HUES48 (cell line): ENCODE data around the gene GRIPAP1.

Experiments used
- H3K27ac ChIP-seq: one replicate; pipeline ENCODE4 v1.7.0; 2013; ENCODE audit warnings: low read depth, low read length, inconsistent platforms
- H3K27me3 ChIP-seq: 2 replicates; pipeline ENCODE4 v1.6.1; 2013; ENCODE audit warnings: mild to moderate bottlenecking, low read length; ENCODE audit not compliant: control insufficient read depth, insufficient read depth
- H3K36me3 ChIP-seq: 2 replicates; pipeline ENCODE4 v1.6.1; 2013; ENCODE audit warnings: low read length; ENCODE audit not compliant: control insufficient read depth, insufficient read depth
- H3K4me1 ChIP-seq: 2 replicates; pipeline ENCODE4 v1.6.1; 2013; ENCODE audit warnings: mild to moderate bottlenecking, low read length; ENCODE audit not compliant: control insufficient read depth, insufficient read depth
- H3K4me3 ChIP-seq: 2 replicates; pipeline ENCODE4 v1.5.1; 2013; ENCODE audit warnings: mild to moderate bottlenecking, low read depth, low read length
- H3K9ac ChIP-seq: 2 replicates; pipeline ENCODE4 v1.6.1; 2013; ENCODE audit warnings: mild to moderate bottlenecking, low read depth, low read length, moderate library complexity
- H3K9me3 ChIP-seq: 2 replicates; pipeline ENCODE4 v1.6.1; 2013; ENCODE audit warnings: low read length; ENCODE audit not compliant: control insufficient read depth, insufficient read depth

Gene GRIPAP1, protein sequence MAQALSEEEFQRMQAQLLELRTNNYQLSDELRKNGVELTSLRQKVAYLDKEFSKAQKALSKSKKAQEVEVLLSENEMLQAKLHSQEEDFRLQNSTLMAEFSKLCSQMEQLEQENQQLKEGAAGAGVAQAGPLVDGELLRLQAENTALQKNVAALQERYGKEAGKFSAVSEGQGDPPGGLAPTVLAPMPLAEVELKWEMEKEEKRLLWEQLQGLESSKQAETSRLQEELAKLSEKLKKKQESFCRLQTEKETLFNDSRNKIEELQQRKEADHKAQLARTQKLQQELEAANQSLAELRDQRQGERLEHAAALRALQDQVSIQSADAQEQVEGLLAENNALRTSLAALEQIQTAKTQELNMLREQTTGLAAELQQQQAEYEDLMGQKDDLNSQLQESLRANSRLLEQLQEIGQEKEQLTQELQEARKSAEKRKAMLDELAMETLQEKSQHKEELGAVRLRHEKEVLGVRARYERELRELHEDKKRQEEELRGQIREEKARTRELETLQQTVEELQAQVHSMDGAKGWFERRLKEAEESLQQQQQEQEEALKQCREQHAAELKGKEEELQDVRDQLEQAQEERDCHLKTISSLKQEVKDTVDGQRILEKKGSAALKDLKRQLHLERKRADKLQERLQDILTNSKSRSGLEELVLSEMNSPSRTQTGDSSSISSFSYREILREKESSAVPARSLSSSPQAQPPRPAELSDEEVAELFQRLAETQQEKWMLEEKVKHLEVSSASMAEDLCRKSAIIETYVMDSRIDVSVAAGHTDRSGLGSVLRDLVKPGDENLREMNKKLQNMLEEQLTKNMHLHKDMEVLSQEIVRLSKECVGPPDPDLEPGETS

DNA sequence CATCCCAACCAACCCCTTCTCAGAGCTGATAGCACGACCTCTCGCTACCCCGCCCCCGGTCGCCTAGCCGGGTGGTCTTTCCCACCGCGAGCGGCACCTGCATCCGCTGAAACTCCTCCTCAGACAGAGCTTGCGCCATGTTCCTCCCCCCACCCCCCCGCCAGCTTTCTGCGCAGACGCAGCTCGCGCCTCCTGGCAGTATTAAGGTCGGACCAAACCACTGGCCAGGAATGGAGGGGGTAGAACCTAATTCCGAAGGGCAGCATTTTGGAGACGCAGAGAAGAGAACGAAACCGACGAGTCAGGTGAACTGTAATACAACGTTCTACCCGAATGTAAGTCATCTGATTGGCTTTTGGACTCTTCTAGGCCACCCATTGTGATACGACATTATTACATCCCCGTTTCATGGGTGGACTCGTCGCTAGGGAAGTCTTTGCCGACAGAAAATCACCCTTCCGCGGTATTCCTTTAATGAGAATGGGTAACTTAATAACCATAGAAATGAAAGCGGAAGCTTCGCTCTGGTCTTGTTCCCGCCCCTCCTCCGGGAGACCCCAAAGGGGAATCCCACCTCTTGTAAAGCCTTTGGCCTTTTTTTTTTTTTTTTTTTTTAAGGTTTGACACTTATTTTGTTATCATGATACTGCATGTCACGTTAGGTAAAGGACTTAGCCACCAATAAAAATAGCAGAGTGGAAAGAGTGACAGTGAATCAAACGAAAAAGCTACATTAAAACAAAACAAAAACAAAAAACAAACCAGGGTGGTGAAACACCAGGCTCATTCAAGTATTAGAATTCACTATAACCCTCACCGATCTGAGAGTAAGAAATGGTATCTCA, at the start of gene GRIPAP1:
TSS of gene GRIPAP1 (minus strand) at position 174 of the 845 bp plus-strand sequence. CDS start at position 139, 35 bp downstream.
- no peaks in the 10 kb centered on the region for H3K4me1 ChIP-seq
- H3K27ac ChIP-seq = peak within 1 kb of the TSS; percentile 91

DNA sequence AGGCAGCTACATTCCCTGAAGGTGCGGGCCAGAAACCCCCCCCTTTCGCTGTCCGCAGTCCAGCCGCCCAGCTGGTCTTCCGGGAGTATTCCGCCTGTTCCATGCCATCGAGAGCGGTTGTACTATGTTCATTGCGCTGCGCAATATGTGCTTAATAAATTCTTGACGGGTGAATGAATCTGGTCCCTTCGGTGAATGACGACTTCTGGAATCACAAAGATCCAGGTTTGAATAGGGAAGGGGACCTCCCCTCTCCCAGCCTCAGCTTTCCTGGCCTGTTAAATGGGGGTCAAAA, 41.9 kb upstream of the GRIPAP1 start:
- Histone ChIP-seq H3K9ac (no peak overlapping the region), H3K9me3 (peaks cover 10% of the 10 kb centered on the region), H3K36me3 (peaks cover 7% of the 10 kb centered on the region), H3K27ac (peak overlapping the region; percentile 71), H3K27me3 (no peaks in the 10 kb centered on the region), H3K4me1 (peaks cover 8% of the 10 kb centered on the region), H3K4me3 (peak overlapping the region; percentile 52)

More for the DNA sequence above, at the start of gene GRIPAP1:
- H3K4me3 ChIP-seq = peak within 1 kb of the TSS; percentile 82
- peaks cover 23% of the 10 kb centered on the region for H3K36me3 ChIP-seq
- H3K9me3 ChIP-seq = peaks cover 19% of the 10 kb centered on the region; the same call in 1 of the 2 replicates
- H3K9ac ChIP-seq = peak within 1 kb of the TSS; percentile 90
- H3K27me3 ChIP-seq = no peaks in the 10 kb centered on the region

DNA sequence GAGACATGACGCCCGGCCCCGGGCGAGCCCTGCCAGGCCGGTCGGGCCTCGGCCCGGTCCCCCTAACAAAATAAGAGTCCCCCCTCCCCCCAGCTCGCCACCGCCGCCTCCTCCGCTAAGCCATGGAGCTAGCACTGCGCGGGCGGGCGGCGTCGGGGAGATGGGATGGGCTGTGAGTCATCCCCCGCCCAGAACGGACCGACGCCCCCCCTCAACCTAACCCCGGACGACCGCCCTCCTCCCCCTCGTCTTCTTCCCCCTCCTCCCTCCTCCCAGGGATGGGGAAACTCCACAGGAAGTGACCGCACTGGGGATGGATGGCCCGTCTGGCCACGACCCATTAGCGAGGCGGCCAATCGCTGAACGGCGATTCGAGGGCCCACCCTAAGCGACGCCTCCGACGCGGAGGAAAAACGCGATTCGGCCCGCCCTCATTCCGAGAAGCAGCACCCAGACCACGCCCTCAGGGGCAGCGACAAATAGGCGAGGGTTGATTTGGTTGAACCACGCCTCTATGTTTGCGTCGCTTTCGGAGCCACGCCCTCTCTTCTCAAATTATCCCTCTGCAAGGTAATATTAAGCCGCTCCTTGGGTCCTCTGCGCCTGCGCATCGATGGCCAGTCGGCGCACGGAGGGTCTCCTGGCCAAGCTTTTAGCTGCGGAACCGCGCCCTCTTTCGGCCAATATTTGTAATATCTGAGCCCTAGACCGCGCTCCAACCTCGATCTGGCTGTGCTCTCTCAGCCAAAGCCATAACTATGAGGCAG, 41.3 kb upstream of the GRIPAP1 start, which contains the start of gene TFE3:
TSS of gene TFE3 (minus strand) at position 138 of the 767 bp plus-strand sequence. CDS start at position 7, 131 bp downstream.
- Histone ChIP-seq H3K27me3 (no peaks in the 10 kb centered on the region), H3K4me3 (peak within 1 kb of the TSS; percentile 82), H3K9me3 (peaks cover 10% of the 10 kb centered on the region)

DNA sequence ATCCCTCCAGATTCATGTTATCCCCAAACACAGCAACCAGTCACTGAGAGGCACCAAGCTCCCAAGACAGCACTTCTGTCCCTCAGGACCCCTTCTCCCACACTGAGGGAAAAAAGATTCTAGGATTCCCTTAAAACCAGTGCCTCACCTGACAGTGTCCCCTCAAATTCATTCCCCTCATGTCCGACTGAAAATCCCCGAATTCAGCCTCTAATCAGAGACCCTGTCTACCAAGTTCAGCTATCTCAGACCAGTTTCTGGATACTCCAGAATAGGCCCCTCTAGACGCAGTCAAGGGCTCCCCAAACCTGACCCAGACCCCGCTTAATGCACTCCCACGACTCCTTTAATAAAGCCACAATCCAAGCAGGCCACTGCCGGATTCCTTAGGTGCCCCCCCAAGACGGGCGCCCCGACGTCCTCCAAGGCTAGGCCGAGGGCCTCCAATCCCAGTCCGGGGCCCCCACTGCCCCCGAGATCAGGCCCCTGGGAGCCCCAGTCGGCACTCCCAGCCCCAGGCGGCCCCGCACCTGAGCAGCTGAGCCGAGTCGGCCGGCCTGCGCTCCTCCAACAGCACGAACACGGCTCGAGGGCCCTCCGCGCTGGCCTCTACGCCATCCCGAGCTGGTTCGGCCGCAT, 40.6 kb upstream of the GRIPAP1 start:
- H3K36me3 ChIP-seq = peaks cover 19% of the 10 kb centered on the region
- peaks cover 12% of the 10 kb centered on the region for H3K9me3 ChIP-seq
- peak overlapping the region; percentile 49 for H3K9ac ChIP-seq
- no peaks in the 10 kb centered on the region for H3K27me3 ChIP-seq
- peak overlapping the region; percentile 98 for H3K27ac ChIP-seq
- peak overlapping the region; percentile 82 for H3K4me3 ChIP-seq
- H3K4me1 ChIP-seq = peaks cover 9% of the 10 kb centered on the region

More for the DNA sequence above, 41.3 kb upstream of the GRIPAP1 start, which contains the start of gene TFE3:
- peak within 1 kb of the TSS; percentile 98 for H3K27ac ChIP-seq
- H3K9ac ChIP-seq = peak within 1 kb of the TSS; percentile 49
- H3K36me3 ChIP-seq = peaks cover 12% of the 10 kb centered on the region
- H3K4me1 ChIP-seq = peaks cover 9% of the 10 kb centered on the region

DNA sequence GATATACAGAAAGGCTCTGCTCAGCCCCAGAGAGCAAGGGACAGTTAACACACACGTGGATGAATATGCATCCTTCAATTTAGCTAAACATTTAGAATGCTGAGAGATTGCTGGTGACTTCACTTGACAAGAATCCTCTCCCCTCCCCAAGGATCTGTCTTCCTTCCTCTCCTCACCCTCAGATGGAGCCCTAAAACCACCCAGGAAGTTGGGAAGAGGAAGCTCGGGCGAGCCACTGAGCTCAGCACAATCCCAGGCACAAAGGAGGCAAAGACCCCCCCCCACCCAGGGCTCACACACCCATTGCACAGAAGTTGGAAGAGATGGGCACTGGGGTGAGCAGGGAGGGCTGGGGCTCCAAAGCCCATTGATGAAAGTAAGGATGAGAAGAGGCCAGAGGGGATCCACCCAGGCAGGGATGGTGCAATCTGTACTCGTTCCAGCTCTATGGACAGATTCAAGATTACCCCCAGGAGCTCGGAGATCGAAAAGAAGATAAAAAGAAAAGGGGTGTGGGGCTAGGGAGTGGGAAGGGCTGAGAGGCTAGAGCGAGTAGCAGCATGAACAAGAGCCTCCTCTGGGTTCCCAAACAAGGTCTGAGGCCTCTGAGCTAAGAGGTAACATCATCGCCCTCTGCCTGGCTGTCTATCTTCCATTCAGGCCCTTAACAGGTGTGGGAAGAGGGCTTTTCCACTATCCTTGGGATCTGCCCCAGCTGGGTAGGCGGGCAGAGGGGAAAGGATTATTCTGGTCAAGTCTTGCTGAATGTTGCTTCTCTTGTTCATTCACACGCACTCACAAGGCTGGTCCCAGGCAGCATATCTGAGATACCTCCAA, 39.9 kb upstream of the GRIPAP1 start:
- Histone ChIP-seq H3K9ac (peak overlapping the region; percentile 49), H3K4me1 (peaks cover 9% of the 10 kb centered on the region), H3K9me3 (peaks cover 12% of the 10 kb centered on the region), H3K4me3 (peak overlapping the region; percentile 82), H3K27ac (peak overlapping the region; percentile 98), H3K36me3 (peaks cover 27% of the 10 kb centered on the region), H3K27me3 (no peaks in the 10 kb centered on the region)

DNA sequence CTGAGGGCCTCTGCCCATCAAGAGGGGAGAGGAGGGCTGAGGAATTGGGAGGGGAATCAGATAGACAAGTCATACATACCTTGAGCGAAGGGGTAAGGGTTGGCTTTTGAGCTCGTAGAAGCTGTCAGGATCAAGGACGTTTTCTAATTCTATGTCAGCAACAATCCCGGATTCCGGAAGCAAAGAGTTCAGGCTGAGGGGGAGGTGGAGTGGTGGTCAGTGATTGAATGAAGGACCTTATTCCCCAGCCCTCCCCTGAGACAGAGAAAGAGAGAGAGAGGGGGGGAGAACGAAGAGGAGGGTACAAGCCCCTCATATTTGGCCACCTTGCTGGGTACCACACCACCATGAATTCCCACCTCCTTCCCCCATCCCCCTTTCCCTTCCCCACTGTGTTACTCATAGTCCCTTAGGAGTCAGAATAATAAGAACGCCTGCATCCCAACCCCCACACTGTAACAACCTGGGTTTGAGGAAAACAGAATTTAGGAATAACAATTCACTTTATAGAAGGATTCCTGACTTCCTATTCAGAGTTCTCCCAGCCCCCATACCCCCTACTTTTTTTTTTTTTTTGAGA, 38.4 kb upstream of the GRIPAP1 start:
- H3K27me3 ChIP-seq = no peaks in the 10 kb centered on the region
- peak overlapping the region; percentile 82 for H3K4me3 ChIP-seq
- peak overlapping the region; percentile 50; the same call in 1 of the 2 replicates for H3K9ac ChIP-seq
- H3K9me3 ChIP-seq = peaks cover 12% of the 10 kb centered on the region
- H3K27ac ChIP-seq = peak overlapping the region; percentile 98
- H3K4me1 ChIP-seq = peaks cover 9% of the 10 kb centered on the region
- peaks cover 32% of the 10 kb centered on the region for H3K36me3 ChIP-seq

DNA sequence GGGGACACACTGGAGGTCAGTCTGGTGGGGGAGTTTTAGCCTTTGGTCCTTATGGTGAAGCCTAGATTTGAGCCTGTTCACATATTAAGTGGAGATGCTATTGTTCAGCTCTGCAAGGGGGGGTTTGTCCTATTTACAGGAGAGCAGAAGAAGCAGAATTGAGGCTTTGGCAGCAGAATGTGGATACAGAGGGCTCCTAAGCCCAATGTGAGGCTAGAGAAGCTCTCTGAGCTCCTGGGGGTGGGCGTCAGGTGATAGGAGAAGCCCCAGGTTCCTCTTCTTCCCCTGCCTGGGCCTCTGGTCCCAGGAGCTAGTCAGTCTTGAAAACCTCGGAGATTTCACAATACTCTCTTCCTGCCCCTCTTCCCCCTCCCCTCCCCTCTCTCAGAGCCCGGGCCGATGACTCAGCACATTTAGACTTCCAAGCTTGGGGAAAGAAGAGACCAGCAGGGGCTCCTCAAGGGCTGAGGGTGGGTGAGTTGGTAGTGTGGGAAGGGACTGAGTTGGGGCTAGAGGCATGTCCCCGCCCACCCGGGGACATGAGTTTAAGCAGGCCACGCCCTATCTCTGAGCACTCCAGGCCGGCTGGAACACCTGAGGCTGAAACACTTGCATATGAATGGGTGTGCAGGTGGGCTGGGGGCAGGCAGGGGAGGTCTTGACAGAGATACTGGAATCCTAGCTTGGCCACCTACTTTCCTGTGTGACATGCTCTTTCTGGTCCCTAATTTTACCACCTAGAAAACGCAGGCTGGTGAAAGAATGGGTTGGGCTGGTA, 37.7 kb upstream of the GRIPAP1 start:
- Histone ChIP-seq H3K4me3 (peak overlapping the region; percentile 82), H3K36me3 (peaks cover 35% of the 10 kb centered on the region), H3K9ac (peak overlapping the region; percentile 50; the same call in 1 of the 2 replicates), H3K27ac (peak overlapping the region; percentile 98), H3K4me1 (peaks cover 9% of the 10 kb centered on the region), H3K27me3 (no peaks in the 10 kb centered on the region), H3K9me3 (peaks cover 12% of the 10 kb centered on the region)

DNA sequence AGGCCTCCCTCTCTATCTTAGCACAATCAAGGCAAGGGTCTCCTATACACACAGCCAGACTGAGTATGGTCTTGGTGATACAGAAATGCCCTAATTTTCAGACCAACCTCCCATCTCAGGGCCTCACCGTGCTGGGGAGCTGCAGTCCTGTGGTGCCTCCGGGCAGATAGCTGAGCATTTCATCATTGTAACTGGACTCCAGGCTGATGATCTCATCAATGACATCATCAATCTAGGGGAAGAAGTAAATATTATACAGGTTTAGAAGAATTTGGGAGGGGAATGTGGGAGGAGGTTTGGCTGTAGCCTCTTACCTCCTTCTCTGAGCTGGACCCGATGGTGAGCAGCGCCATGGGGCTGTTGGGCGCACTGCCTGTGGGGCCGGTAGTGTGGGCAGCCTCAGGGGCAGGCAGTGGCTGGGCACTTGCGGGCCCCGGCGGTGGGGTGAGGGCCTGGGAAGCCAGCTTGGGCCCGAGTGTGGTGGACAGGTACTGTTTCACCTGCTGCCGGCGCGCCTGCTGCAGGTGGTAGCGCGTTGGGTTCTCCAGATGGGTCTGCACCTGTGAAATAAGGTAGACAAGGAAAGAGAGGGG, 35.9 kb upstream of the GRIPAP1 start:
- Histone ChIP-seq H3K4me3 (no peak overlapping the region), H3K27me3 (no peaks in the 10 kb centered on the region), H3K9me3 (peaks cover 15% of the 10 kb centered on the region), H3K4me1 (peaks cover 9% of the 10 kb centered on the region), H3K27ac (no peak overlapping the region), H3K9ac (no peak overlapping the region), H3K36me3 (peaks cover 53% of the 10 kb centered on the region)
